ENCODE measurements around the gene ANKRD44. TPM values are rescaled to one million over a fixed set of nuclear protein-coding genes. Genes with fewer than 3 reads are reported as not detected.

Gene ANKRD44
- total and polyA plus RNA-seq, 2 of the 8 experiments (the other 6 are each of a cell fraction or from before 2014, with no cell fraction given), result 1.2 to 1.3 TPM

- TF ChIP-seq, protein P1, sequence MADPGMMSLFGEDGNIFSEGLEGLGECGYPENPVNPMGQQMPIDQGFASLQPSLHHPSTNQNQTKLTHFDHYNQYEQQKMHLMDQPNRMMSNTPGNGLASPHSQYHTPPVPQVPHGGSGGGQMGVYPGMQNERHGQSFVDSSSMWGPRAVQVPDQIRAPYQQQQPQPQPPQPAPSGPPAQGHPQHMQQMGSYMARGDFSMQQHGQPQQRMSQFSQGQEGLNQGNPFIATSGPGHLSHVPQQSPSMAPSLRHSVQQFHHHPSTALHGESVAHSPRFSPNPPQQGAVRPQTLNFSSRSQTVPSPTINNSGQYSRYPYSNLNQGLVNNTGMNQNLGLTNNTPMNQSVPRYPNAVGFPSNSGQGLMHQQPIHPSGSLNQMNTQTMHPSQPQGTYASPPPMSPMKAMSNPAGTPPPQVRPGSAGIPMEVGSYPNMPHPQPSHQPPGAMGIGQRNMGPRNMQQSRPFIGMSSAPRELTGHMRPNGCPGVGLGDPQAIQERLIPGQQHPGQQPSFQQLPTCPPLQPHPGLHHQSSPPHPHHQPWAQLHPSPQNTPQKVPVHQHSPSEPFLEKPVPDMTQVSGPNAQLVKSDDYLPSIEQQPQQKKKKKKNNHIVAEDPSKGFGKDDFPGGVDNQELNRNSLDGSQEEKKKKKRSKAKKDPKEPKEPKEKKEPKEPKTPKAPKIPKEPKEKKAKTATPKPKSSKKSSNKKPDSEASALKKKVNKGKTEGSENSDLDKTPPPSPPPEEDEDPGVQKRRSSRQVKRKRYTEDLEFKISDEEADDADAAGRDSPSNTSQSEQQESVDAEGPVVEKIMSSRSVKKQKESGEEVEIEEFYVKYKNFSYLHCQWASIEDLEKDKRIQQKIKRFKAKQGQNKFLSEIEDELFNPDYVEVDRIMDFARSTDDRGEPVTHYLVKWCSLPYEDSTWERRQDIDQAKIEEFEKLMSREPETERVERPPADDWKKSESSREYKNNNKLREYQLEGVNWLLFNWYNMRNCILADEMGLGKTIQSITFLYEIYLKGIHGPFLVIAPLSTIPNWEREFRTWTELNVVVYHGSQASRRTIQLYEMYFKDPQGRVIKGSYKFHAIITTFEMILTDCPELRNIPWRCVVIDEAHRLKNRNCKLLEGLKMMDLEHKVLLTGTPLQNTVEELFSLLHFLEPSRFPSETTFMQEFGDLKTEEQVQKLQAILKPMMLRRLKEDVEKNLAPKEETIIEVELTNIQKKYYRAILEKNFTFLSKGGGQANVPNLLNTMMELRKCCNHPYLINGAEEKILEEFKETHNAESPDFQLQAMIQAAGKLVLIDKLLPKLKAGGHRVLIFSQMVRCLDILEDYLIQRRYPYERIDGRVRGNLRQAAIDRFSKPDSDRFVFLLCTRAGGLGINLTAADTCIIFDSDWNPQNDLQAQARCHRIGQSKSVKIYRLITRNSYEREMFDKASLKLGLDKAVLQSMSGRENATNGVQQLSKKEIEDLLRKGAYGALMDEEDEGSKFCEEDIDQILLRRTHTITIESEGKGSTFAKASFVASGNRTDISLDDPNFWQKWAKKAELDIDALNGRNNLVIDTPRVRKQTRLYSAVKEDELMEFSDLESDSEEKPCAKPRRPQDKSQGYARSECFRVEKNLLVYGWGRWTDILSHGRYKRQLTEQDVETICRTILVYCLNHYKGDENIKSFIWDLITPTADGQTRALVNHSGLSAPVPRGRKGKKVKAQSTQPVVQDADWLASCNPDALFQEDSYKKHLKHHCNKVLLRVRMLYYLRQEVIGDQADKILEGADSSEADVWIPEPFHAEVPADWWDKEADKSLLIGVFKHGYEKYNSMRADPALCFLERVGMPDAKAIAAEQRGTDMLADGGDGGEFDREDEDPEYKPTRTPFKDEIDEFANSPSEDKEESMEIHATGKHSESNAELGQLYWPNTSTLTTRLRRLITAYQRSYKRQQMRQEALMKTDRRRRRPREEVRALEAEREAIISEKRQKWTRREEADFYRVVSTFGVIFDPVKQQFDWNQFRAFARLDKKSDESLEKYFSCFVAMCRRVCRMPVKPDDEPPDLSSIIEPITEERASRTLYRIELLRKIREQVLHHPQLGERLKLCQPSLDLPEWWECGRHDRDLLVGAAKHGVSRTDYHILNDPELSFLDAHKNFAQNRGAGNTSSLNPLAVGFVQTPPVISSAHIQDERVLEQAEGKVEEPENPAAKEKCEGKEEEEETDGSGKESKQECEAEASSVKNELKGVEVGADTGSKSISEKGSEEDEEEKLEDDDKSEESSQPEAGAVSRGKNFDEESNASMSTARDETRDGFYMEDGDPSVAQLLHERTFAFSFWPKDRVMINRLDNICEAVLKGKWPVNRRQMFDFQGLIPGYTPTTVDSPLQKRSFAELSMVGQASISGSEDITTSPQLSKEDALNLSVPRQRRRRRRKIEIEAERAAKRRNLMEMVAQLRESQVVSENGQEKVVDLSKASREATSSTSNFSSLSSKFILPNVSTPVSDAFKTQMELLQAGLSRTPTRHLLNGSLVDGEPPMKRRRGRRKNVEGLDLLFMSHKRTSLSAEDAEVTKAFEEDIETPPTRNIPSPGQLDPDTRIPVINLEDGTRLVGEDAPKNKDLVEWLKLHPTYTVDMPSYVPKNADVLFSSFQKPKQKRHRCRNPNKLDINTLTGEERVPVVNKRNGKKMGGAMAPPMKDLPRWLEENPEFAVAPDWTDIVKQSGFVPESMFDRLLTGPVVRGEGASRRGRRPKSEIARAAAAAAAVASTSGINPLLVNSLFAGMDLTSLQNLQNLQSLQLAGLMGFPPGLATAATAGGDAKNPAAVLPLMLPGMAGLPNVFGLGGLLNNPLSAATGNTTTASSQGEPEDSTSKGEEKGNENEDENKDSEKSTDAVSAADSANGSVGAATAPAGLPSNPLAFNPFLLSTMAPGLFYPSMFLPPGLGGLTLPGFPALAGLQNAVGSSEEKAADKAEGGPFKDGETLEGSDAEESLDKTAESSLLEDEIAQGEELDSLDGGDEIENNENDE (IDR thresholded peaks at IDR 0.05; ENCODE audit: insufficient replicate concordance, low read length), result no peak
- TF ChIP-seq GABPA (IDR thresholded peaks at IDR 0.05; ENCODE audit: borderline replicate concordance, insufficient read depth, low read length), result no peak
- no peak for TF ChIP-seq HDAC6 (IDR thresholded peaks at IDR 0.05; ENCODE audit: low read depth, low read length)
- no peak for TF ChIP-seq CHD2 (IDR thresholded peaks at IDR 0.05; ENCODE audit: low read length)
- no peak for TF ChIP-seq TAF1 (IDR thresholded peaks at IDR 0.05; ENCODE audit: low read depth, low read length)
- TF ChIP-seq NRF1 (IDR thresholded peaks at IDR 0.05; ENCODE audit: low read depth, low read length), result no peak
- no peak for TF ChIP-seq CBX8 (IDR thresholded peaks at IDR 0.05; ENCODE audit: borderline replicate concordance, low read depth, low read length)
- no peak for TF ChIP-seq HDAC2 (IDR thresholded peaks at IDR 0.05; ENCODE audit: borderline replicate concordance in 1 of 2, low read depth in 2 of 2, low read length in 2 of 2)
- TF ChIP-seq SIN3A (conservative IDR thresholded peaks at IDR 0.05 in 1 of 2, IDR thresholded peaks at IDR 0.05 in 1 of 2; ENCODE audit: low read depth in 1 of 2, low read length in 2 of 2), result no peak
- TF ChIP-seq, protein P2, sequence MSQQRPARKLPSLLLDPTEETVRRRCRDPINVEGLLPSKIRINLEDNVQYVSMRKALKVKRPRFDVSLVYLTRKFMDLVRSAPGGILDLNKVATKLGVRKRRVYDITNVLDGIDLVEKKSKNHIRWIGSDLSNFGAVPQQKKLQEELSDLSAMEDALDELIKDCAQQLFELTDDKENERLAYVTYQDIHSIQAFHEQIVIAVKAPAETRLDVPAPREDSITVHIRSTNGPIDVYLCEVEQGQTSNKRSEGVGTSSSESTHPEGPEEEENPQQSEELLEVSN (IDR thresholded peaks at IDR 0.05), result no peak
- no peak for TF ChIP-seq SIRT6 (IDR thresholded peaks at IDR 0.05; ENCODE audit: low read length)
These were observed 162.2 kb downstream of the ANKRD44 start (continued) for GRCh38 chr2:197148401-197148800.

Measured in H1 (cell line).